ENCODE results near the gene BCAS4.
"Not testable (repeated sequence)": the region's sequence is repeated elsewhere in the genome, so short reads cannot be mapped to it uniquely, and the experiment has no call there.

BCAS4 gene

DNA sequence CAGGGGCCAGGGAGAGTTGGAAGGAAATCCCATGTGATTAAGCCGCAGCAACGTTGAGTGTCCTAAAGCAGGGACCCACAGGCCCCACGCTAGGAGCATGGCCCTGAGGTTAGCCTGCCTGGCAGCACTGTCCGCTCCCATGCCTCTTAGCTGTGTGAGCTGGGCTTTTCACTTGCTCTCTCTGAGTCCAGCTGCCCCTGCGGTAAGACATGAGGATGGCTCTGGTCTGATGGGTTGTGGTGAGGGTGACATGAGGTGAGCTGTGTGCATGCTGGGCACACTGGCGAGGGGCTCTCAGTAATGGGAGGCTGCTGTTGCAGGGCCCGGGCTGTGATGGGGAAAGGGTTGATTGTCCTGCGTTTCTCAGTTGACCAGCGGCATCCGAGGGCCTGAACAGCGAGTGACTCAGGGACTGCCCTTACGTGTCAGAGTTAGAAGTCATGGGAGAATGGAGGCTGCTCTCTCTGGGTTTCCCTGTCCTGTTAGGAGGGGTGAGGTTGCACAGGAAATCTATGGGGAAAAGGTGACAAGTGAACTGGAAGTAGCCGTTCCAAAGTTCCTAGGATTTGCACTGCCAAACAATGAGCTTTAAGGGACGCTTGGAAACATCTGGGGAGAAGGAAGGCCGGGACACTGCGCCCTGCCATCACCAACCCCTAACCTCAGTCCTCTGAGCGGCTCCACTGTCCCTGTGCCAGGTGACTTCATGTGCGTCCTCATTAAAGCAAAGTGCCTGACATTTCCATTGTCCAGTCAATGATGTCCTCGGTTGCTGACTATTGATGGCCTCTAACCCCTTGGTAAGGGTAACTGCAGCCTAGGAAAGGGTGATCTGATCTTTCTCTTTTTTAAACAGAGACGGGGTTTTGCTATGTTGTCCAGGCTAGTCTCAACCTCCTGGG, 85.0 kb downstream of the BCAS4 start:
- no peak for DNase-seq

DNA sequence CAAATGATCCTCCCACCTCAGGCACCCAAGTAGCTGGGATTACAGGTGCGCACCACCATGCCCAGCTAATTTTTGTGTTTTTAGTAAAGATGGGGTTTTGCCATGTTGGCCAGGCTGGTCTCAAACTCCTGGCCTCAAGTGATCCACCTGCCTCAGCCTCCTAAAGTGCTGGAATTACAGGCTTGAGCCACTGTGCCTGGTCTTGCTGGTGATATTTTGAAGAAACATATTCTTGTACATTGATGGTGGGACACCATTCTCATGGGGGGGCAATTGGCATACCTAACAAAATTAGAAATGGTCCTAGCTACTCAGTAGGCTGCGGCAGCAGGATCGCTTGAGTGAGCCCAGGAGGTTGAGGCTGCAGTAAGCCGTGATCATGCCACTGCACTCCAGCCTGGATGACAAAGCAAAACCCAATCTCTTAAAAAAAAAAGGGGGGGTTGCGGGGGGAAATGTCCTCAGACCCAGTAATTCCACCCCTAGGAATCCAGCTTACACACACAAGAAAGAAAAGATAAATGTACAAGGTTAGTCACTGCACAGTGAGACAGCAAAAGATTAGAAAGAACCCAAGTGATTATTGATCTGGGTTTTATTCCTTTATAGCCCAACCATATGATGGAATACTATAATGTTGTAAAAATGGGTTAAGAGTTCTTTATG, 87.0 kb downstream of the BCAS4 start:
- DNase-seq, result not testable (repeated sequence)

DNA sequence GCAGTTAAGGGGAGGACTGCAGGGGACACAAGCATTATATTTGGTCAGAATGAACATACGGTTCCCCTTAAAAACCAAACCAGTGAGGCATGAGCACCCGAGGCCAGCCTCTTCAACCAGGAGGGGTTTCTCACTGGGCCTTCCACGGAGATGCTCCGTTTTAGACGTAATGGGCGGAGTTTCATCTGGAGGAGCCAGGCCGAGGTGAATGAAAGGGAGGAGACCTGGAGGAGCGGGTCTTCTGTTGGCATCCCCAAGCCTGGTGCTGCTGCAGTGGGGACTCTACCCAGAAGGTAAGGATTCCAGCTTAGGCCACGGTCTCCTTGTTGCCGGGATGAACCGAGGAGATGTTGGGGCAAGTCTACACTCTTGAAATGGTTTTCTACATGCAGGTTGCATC, 89.0 kb downstream of the BCAS4 start:
- no peak for DNase-seq

DNA sequence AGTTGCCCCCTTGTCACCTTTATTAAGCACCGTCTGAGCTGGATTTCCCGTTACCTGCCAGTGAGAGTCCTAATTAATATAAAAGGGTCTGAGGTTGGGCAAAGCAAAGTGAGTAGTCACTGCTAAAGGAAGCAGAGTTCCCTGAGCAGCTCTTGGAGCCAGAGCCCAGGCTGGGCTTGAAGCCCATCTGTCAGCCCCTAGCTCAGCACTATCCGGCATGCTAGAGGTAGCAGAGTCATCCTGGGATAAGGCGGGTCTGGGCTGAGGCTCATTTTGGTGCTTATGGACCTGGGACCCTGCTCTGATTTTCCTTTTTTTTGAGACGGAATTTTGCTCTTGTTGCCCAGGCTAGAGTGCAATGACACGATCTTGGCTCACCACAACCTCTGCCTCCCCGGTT, 90.2 kb downstream of the BCAS4 start:
- DNase-seq, result no peak

DNA sequence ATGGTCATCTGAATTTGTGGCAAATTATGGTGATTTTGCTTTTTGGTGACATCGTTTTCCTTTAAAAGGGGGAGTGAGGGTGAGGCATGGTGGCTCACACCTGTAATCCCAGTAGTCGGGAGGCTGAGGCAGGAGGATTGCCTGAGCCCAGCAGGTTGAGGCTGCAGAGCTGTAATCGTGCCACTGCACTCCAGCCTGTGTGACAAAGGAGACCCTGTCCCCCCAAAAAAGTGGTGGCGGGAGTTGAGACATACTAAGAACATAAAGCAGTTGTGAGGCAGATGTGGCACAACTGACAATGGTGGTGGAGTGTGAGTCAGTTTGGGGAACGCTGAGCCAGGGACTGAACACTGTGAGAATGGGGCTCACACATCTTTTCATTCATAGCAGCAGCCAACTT, 90.9 kb downstream of the BCAS4 start:
- DNase-seq, result no peak

DNA sequence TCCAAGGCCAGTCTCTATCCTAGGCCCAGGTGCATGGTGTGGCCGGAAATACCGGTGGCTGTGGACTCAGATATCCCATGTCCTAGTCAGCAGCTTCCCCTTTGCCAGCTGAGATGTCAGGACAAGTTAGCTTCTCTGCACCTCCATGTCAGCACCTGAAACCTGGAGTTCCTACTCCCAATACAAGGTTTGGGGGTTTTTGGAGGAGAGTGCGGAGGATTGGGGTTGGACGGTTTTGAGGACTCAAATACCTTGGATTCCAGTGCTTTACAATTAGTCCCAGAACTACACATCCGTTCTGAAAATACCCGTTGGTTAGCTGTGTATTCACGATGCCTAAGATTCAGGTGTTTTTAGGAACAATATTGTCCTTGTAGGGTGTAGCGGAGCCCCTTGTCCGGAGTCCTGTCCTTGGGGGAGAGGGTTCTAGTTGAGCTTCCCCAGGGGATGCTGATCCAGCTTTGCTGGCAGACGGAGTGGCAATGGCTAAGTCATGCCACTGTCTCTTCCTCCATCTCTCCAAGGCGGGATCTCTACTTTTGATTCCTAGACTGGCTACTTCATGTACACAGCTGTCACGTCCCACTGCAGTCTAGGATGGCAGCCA, 91.4 kb downstream of the BCAS4 start:
- no peak for DNase-seq

DNA sequence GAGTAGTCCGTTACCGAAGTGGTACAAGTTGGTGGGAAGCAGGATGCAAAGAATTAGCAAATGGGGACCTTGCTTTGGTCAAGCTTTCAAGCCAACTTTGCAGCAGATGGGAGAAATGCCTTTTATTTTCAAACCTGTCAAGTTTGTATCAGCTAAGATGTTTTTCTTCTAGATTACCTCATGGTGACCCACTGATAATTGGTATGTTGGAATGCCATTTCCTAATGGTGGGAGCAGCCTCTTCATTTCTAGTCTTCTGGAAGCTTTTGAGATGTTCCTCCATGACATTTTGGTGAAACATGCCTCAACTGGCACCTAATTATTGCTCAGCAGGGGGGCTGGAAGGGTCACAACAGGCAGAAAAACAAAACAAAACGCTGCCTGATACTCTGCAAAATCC, 92.7 kb downstream of the BCAS4 start:
- DNase-seq, result no peak

DNA sequence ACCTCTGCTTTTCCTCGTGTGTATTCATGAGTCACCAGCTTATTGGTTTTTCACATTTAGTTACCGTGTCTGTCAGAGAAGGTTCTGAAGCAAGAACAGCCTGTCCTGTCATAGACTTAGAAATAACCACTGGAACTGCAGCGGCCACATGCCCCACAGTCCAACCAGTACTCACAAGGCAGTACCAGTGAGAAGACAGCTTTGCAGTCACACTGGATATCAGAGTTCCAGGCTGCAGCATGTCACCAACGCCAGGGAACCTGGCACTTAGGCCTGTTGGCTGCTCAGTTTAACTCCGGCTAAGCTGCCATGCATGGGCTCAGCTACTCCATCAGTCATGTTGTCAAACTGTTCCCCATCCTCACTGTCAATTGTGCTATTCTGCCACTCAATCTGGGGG, 96.3 kb downstream of the BCAS4 start:
- no peak for DNase-seq

DNA sequence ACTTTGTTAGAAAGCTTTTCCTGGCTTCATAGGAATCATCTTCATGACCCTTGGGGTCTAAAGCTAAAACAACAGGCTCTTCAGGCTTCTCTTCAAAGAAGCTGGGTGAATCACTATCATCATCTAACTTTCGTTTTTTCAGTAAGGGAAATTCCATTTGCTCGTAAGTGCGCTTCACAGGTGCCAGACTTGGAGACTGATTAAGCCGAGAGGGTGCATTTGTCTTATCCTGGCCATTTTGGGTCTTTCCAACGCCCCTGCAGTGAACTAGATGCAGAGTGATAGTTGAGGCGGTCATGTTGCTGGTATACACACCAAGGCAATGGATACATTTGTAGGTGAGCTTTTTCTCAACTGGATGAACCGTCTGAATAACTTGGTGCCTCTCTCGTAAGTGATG, 97.5 kb downstream of the BCAS4 start:
- no peak for DNase-seq

DNA sequence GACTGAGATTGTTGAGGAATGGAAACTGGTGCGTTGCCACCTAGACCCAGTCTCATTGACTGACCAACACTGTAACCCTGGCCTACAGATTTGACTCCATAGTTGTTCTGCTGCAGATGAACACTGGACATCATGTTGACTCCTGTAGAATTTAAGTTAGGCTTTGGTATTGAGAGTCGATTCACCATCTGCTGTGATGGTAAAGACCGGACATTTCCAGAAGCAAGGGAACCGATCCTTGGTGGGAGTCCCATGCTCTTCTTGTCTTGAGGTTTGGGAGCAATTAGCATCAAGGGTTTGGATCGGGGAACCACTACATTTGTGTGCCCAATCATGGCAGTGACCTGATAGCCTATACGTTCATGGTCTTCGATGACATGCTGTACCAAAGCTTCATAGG, 98.8 kb downstream of the BCAS4 start:
- no peak for DNase-seq

DNA sequence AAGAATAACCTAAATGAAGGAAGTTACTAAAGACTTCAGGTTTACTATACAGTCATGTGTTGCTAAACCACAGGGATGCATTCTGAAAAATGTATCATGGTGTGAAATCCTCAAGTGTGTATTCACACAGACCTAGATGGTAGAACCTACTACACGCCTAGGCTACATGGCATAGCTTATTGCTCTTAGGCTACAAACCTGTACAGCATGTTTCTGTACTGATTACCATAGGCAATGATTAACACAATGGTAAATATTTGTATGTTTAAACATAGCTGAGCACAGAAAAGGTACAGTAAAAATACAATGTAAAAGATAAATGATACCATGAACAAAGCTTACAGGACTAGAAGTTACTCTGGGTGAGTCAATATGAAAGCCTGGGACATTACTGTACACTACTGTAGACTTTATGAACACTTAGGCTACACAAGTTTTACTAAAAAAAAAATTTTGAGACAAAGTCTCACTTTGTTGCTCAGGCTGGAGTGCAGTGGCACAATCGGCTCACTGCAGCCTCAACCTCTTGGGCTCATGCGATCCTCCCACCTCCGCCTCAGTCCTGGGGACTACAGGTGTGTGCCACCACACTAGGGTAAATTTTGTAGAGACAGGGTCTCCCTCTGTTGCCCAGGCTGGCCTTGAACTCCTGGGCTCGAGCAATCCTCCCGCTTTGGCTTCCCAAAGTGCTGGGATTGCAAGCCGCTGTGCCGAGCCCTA, 100.4 kb downstream of the BCAS4 start:
- DNase-seq, result no peak

DNA sequence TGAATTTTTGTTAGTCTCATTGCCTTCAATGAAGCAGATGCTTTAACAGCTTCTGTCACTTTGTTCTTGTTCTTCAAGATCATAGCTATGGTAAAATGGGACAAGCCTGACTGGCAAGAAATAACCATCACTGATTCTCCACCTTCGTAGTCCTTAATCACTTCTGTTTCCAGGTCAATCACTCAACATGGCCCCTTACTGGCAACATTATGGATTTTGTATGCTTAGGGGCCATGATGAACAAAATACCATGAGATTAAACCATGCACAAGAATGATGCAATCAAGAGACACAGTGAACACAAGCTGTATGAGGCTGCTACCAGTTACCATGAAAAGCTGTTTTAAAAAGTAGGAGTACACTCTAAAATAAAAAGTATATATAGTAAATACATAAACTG, 103.6 kb downstream of the BCAS4 start:
- DNase-seq, result no peak

DNA sequence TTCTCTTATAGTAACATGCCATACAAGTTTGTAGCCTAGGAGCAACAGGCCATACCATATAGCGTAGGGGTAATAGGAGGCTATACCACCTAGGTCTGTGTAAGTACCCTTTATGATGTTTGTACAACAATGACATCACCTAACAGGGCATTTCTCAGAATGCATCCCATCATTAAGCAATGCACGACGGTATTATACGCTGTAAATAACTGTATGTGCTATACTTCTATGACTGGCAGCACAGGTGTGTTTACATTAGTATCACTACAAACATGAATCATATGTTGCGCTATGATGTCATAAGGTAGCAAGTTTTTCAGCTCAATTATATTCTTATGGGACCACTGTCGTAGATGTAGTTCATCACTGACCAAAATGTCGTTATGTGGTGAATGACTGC, 105.4 kb downstream of the BCAS4 start:
- DNase-seq, result no peak

DNA sequence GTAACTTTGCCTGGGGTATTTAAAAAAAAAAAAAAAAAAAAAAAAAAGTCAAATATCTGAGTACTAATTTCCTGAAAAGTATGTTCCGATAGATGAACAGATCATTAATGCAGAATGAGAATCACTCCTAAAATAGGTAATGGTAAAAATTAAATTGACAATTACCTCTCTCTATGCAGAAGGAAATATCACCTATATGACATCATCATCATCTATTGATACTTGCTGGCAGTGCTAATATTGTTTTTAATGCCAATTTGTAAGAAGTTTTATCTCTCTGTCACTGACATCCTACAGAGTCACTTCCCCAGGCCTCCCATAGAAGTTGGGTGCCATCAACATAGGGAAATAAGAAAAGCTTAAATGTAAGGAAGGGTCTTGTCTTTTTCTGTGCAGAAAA, 106.4 kb downstream of the BCAS4 start:
- no peak for DNase-seq

DNA sequence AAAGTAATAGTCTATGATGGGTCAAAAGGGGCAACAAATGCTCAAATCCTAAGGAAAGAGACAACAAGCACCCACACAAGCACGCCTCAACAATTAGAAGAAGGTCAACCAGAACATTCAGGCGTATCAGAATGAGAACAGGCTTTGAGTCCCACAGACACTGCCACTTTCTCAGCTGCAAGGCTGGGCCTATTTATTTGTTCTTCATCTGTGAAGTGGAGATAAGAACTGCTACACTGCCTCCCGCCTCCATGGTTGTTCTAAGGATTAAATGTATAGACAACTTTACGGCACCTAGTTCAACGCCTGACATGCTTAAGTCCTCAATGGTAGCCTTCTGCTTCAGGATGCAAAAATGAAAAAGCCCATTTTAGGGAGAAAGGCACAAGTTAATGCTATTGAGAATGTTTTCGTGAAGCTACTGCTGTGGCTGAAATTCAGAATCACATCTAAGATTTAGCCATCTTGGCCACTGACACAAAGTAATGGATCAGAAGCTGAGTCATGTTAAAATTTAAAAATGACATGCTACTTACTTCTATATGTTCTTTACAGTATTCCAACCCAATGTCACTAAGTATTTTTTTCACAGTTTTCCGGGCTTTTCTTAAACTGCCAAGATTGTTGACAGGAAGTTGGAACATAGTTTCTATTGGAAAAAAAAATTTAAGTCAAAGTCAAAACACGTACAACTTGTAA, 108.6 kb downstream of the BCAS4 start:
- no peak for DNase-seq

DNA sequence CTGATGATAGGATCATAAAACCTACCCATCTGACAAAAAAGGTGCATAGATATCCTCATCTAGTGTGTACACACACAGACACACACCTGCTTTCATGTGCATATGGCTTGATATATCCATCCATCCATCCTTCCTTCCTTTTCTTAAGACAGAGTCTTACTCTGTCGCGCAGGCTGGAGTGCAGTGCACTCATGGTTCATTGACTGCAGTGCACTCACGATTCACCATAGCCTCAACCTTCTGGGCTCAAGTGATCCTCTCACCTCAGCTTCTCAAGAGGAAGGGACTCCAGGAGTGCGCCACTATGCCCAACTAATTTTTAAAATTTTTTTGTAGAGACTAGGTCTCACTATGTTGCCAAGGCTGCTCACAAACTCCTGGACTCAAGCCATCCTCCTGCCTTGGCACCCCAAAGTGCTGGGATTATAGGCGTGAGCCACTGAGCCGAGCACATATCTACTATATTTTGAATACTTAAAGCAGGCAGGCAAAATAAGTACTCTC, 109.3 kb downstream of the BCAS4 start:
- DNase-seq, result no peak

DNA sequence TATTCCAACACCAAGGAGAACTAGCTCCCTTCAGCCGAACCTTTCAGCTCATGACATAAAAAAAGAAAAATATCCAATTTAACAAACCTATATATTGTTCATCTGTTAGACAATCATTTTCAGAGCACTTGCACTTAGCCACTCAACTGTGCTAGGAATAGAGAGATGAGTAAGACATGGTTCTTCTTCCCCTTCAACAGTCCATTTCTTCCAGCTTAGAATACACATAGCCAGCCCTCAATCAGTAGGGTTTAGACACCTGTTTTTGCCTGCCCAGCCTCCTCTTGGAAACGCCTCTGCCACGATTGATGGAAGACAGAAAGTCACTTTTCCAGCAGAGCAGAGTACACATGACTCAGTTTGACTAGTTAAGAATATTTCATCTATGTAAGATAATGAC, 114.6 kb downstream of the BCAS4 start:
- DNase-seq, result no peak

DNA sequence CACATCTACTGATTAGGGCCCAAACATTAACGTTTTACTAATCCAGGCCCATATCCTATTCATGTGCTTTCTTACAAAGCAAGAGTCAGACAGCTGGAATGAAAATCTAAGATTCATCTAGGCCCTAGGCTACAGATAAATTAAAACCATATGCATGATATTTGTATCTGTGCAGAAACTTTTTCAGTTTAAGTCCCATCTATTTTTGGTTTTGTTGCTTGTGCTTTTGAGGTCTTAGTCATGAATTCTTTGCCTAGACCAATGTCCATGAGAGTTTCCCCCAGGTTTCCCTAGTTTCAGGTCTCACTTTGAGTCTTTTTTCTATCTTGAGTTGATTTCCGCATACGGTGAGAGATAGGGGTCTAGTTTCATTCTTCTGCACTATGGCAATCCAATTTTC, 116.2 kb downstream of the BCAS4 start:
- no peak for DNase-seq

DNA sequence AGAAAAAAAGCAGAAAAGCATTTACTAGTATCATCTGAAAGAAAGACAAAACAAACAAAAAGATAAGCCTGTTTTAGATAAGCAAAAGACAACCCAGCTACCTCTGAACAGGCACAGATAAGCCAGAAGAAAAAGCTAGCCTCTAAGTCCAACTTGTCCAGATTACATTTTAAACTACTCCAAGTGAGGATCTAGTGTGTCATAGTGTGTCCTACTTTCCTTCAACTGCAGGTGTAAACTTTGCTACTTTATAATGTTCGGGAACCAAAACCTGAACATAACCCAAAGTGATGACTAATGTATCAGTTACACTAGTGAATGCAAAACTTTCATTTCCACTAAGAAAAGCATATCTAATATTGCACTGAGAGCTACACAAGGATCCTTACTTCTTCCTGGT, 116.9 kb downstream of the BCAS4 start:
- DNase-seq, result no peak

DNA sequence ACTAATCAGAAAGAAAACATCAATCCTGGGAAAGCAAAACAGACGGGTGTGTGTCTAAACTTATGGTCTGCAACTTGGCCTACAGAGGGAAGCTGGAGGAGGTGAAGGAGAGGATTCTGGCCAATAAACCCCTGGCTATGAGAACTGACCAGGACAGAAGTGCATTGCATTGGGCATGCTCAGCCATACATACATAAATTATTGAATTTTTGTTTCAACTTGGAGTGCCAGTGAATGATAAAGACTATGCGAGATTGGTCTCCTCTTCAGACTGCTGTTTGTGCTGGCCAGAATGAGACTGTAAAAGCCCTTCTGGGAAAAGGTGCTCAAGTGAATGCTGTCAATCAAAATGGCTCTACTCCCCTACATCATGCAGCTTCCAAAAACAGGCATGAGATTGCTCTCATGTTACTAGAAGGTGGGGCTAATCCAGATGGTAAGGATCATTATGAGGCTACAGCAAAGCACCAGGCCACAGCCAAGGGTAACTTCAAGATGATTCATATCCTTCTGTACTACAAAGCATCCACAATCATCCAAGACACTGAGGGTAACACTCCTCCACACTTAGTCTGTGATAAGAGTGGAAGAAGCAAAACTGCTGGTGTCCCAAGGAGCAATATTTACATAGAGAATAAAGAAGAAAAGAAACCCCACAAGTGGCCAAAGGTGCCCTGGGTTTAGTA, 119.0 kb downstream of the BCAS4 start:
- DNase-seq, result peak; percentile 77

DNA sequence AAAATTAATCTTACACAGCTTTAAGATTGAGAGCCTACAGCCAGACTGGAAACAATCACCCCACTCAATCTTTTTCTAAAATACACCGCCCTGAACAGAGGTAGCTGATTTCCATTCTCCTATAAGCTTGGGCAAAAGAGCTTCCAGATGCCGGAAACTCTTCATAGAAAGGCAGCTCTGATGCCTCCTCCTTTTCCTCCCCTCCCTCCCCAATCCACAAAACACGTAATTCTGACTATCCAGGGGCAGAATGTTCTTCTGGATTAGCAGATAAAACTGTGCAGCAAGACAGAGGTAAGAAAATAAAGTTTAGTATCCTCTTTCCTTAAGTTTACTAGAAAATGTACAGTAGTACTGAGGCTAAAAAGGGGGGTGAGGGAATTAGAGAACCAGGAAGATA, 120.6 kb downstream of the BCAS4 start:
- DNase-seq, result no peak

DNA sequence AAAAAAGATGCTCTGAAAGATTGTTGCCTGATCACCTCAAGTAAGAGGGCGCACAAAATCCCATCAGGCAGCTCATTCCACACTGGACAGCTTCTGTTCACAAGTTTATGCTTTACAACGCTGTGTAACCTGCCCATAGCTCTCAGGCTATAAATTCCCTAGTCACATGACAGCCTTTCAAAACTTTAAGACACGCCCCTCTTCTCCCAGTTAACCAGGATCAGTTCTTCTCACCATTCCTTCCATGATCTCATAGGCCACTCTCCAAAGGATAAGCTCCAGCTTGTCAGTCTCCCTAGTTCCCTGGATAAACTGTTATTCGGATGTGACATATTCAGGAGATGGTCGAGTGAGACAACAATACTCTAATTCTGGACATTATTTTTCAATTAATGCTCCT, 121.4 kb downstream of the BCAS4 start:
- DNase-seq, result no peak

Data from NCI-H2171 (cell line).